K562 (cell line): ENCODE measurements around the gene FGF2. TPM values are rescaled to one million over a fixed set of nuclear protein-coding genes. Genes with fewer than 3 reads are reported as not detected.

Experiments
- ATAC-seq: fragments of 200-7000 bp; cut with Tn5 transposase; 3 replicates; pipeline ENCODE4 v1.9.1; 2020; ENCODE audit warnings: moderate library complexity
- BruUV-seq: library from RNA; stranded (reverse); fragments of 400-500 nt; replicated peaks from 2 replicates; lab custom pipeline; 2021; lab: Mats Ljungman, UMichigan
- CTCF ChIA-PET: fragments of 300-600 bp; formaldehyde crosslinking; extraction: SDS; loops from one replicate; lab custom pipeline; 2021; ENCODE audit warnings: low intra/inter-chr PET ratio; lab: Yijun Ruan, JAX
- POLR2A ChIA-PET: fragments of 300-600, 350-650 bp; sonication (Branson Sonifier 250); formaldehyde crosslinking; extraction: SDS; loops from one replicate; lab custom pipeline; 2021; ENCODE audit warnings: antibody characterized with exemption, inconsistent platforms; lab: Yijun Ruan, JAX
- DNase-seq, 4 experiments: peaks; one replicate each; pipeline versions ENCODE4 v3.0.0 to v3.0.0-alpha.2; 2011 to 2018; ENCODE audit warnings: low spot score in 3 of 4, mixed read lengths in 3 of 4; ENCODE audit errors: extremely low read depth in 1 of 4
- FAIRE-seq: peaks from 2 replicates; lab custom pipeline; 2011; peaks lifted over from hg19 to GRCh38; lab: Jason Lieb, UNC
- H2AFZ ChIP-seq: 2 replicates; pipeline ENCODE4 v1.6.0; 2011; ENCODE audit warnings: low read depth, low read length, control low read depth, inconsistent platforms
- H3K27ac ChIP-seq: fragments of 200-600 bp; 3 replicates; pipeline ENCODE4 v1.8.0; 2011; ENCODE audit warnings: low read depth, mild to moderate bottlenecking, control low read depth, inconsistent platforms, low read length, moderate library complexity, mixed read lengths; ENCODE audit errors: extremely low read depth
- H3K27me3 ChIP-seq, 2 experiments: fragments of 300-600 bp in 1 of 2; 2 replicates in 1 of 2; 3 replicates in 1 of 2; pipeline versions ENCODE4 v1.6.0 to v1.8.0; 2011; ENCODE audit warnings: inconsistent platforms in 2 of 2, low read length in 2 of 2, mild to moderate bottlenecking in 1 of 2, mixed read lengths in 1 of 2, moderate library complexity in 1 of 2; ENCODE audit not compliant: control insufficient read depth in 2 of 2, insufficient read depth in 2 of 2
- H3K36me3 ChIP-seq: fragments of 300-600 bp; 3 replicates; pipeline ENCODE4 v1.8.0; 2011; ENCODE audit warnings: mild to moderate bottlenecking, low read length, inconsistent platforms; ENCODE audit not compliant: control insufficient read depth, insufficient read depth
- H3K4me1 ChIP-seq, 2 experiments: fragments of 200-600 bp in 1 of 2; replicated peaks in 1 of 2; 2 replicates in 1 of 2; 3 replicates in 1 of 2; pipeline versions ENCODE4 v1.5.1 to v1.8.0; 2011; ENCODE audit warnings: inconsistent platforms in 2 of 2, low read length in 2 of 2, mild to moderate bottlenecking in 1 of 2, mixed read lengths in 1 of 2, moderate library complexity in 1 of 2; ENCODE audit not compliant: control insufficient read depth in 2 of 2, insufficient read depth in 2 of 2
- H3K4me2 ChIP-seq: 2 replicates; pipeline ENCODE4 v1.6.1; 2011; ENCODE audit warnings: low read length, control low read depth, inconsistent platforms, mixed read lengths; ENCODE audit not compliant: insufficient read depth
- H3K4me3 ChIP-seq: fragments of 200-600 bp; sonication (generic), shearing (Covaris generic); 2 replicates; pipeline ENCODE4 v1.5.1; 2016; ENCODE audit warnings: control low read depth, inconsistent platforms
- H3K79me2 ChIP-seq: fragments of 200-600 bp; 3 replicates; pipeline ENCODE4 v1.8.0; 2011; ENCODE audit warnings: low read length, inconsistent platforms; ENCODE audit not compliant: control insufficient read depth, insufficient read depth
- H3K9ac ChIP-seq, 2 experiments: 2 replicates each; pipeline versions ENCODE4 v1.6.0 to v1.6.1; 2011; ENCODE audit warnings: low read depth in 2 of 2, low read length in 2 of 2, control low read depth in 1 of 2, inconsistent platforms in 1 of 2, mild to moderate bottlenecking in 1 of 2, mixed read lengths in 1 of 2; ENCODE audit not compliant: insufficient read depth in 1 of 2
- H3K9me1 ChIP-seq: one replicate; pipeline ENCODE4 v1.6.0; 2011; ENCODE audit warnings: inconsistent platforms, mild to moderate bottlenecking, low read length, moderate library complexity; ENCODE audit not compliant: control insufficient read depth, insufficient read depth
- H3K9me3 ChIP-seq: replicated peaks from 2 replicates; pipeline ENCODE4 v1.5.1; 2011; ENCODE audit warnings: low read depth, low read length, inconsistent platforms; ENCODE audit not compliant: control insufficient read depth, insufficient read depth
- H4K20me1 ChIP-seq: replicated peaks from 2 replicates; pipeline ENCODE4 v1.6.1; 2011; ENCODE audit warnings: low read length, inconsistent platforms, mixed read lengths; ENCODE audit not compliant: control insufficient read depth, insufficient read depth
- EP400 ChIP-seq: fragments of 450-650 bp; IDR thresholded peaks from 2 replicates; pipeline ENCODE4 v1.6.1; 2017; ENCODE audit warnings: antibody characterized with exemption, mild to moderate bottlenecking, moderate library complexity
- ESRRA ChIP-seq: fragments of 450-650 bp; IDR thresholded peaks from 2 replicates; pipeline ENCODE4 v1.6.1; 2014; ENCODE audit warnings: low read depth, mild to moderate bottlenecking, moderate library complexity, borderline replicate concordance
- ETV5 ChIP-seq: sonication (generic); formaldehyde crosslinking; IDR thresholded peaks from 2 replicates; pipeline ENCODE4 v1.4.0; 2020; ENCODE audit warnings: low read depth, mild to moderate bottlenecking, missing genetic modification reagents
- FOSL1 ChIP-seq: fragments of 200-800 bp; sonication (Bioruptor generic); conservative IDR thresholded peaks from 2 replicates; pipeline ENCODE4 v1.6.1; 2016; ENCODE audit warnings: missing genetic modification characterization, missing compliant biosample characterization
- HMG20A ChIP-seq: fragments of 450-650 bp; formaldehyde crosslinking; conservative IDR thresholded peaks from 2 replicates; pipeline ENCODE4 v1.4.0; 2020; ENCODE audit warnings: mild to moderate bottlenecking, mixed read lengths
- KDM5B ChIP-seq: fragments of 200-600 bp; sonication (generic); IDR thresholded peaks from 2 replicates; pipeline ENCODE4 v1.6.1; 2012; ENCODE audit warnings: low read depth, mild to moderate bottlenecking, moderate library complexity, low read length, control low read depth, inconsistent platforms; ENCODE audit not compliant: insufficient replicate concordance
- KHSRP ChIP-seq: fragments of 450-650 bp; IDR thresholded peaks from 2 replicates; pipeline ENCODE4 v1.6.1; 2017
- L3MBTL2 ChIP-seq: fragments of 450-650 bp; IDR thresholded peaks from 2 replicates; pipeline ENCODE4 v1.6.1; 2016; ENCODE audit warnings: mild to moderate bottlenecking, moderate library complexity
- MCM2 ChIP-seq: fragments of 450-650 bp; IDR thresholded peaks from 2 replicates; pipeline ENCODE4 v1.6.1; 2017; ENCODE audit warnings: low read depth, mild to moderate bottlenecking
- NFIC ChIP-seq: fragments of 450-650 bp; IDR thresholded peaks from 2 replicates; pipeline ENCODE4 v1.6.1; 2017; ENCODE audit warnings: mild to moderate bottlenecking, inconsistent platforms
- NFRKB ChIP-seq: fragments of 450-650 bp; IDR thresholded peaks from 2 replicates; pipeline ENCODE4 v1.6.1; 2016; ENCODE audit warnings: low read depth
- POLR3G ChIP-seq: IDR thresholded peaks from 2 replicates; pipeline ENCODE4 v1.6.1; 2011; ENCODE audit not compliant: insufficient read length, insufficient replicate concordance; ENCODE audit errors: extremely low read depth
- PRMT5 ChIP-seq: sonication (generic); formaldehyde crosslinking; IDR thresholded peaks from 2 replicates; pipeline ENCODE4 v1.5.0; 2020; ENCODE audit warnings: missing genetic modification reagents
- SREBF2 ChIP-seq: sonication (generic); formaldehyde crosslinking; IDR thresholded peaks from 2 replicates; pipeline ENCODE4 v1.4.0; 2020; ENCODE audit warnings: mild to moderate bottlenecking, missing genetic modification reagents
- TEAD1 ChIP-seq, 2 experiments: fragments of 450-650 bp in 1 of 2; sonication (generic) in 1 of 2; formaldehyde crosslinking; IDR thresholded peaks; 2 replicates each; pipeline versions ENCODE4 v1.4.0 to v1.8.0; 2020 to 2022; ENCODE audit warnings: mild to moderate bottlenecking in 2 of 2, missing genetic modification reagents in 1 of 2
- ZFP36 ChIP-seq: fragments of 150-350 bp; IDR thresholded peaks from 2 replicates; pipeline ENCODE4 v1.6.1; 2018; ENCODE audit warnings: low read length, low read depth; ENCODE audit not compliant: partially characterized antibody
- ZKSCAN1 ChIP-seq: fragments of 150-350 bp; IDR thresholded peaks from 2 replicates; pipeline ENCODE4 v1.6.1; 2016; ENCODE audit warnings: low read depth, low read length
- ZNF217 ChIP-seq: sonication (generic); formaldehyde crosslinking; IDR thresholded peaks from 2 replicates; pipeline ENCODE4 v1.8.0; 2022; ENCODE audit warnings: mild to moderate bottlenecking, missing genetic modification reagents
- ZNF766 ChIP-seq: fragments of 200-800 bp; sonication (Bioruptor generic); conservative IDR thresholded peaks from 2 replicates; pipeline ENCODE4 v1.6.1; 2016; ENCODE audit warnings: missing genetic modification characterization, missing compliant biosample characterization
- WGBS: fragments of 100-300 bp; shearing (Covaris generic); methylation state at CpG from one replicate; pipeline ENCODE4 v1.1.6; 2016; ENCODE audit warnings: low coverage, mixed read lengths; ENCODE audit not compliant: insufficient coverage; ENCODE audit errors: missing lambda C conversion rate; 5-methylcytosine and 5-hydroxymethylcytosine counted together
- in situ Hi-C: fragments of 300-500 bp; cut with MboI; formaldehyde crosslinking; loops from 4 replicates; pipeline ENCODE4 v1.15.0; 2018; ENCODE audit warnings: inconsistent platforms, mixed read lengths
- intact Hi-C: fragments of 100-400 bp; cut with micrococcal nuclease; formaldehyde crosslinking; loops from 2 replicates; pipeline ENCODE4 v1.14.2; 2022
- polyA plus RNA-seq, 8 experiments: library from polyadenylated mRNA; depleted of rRNA in 4 of 8; stranded (reverse) in 5 of 8; unstranded in 3 of 8; fragments of >200 nt; fragmentation: Nextera tagmentation in 2 of 8; fragmentation: Illumina TruSeq in 1 of 8; extraction: Ambion mirVana in 2 of 8; extraction: Trizol in 1 of 8; gene quantifications; 2 replicates each; pipeline versions ENCODE4 v1.2.1 to v1.2.3, GENCODE V29; 2011 to 2014; ENCODE audit warnings: inconsistent platforms in 1 of 8, missing spikeins in 1 of 8
- total RNA-seq, 7 experiments: library from RNA; depleted of rRNA in 6 of 7; stranded (reverse); fragments of >200 nt in 6 of 7; fragmentation: Illumina TruSeq in 2 of 7; extraction: Trizol in 2 of 7; gene quantifications; 2 replicates each; pipeline versions ENCODE4 v1.2.1 to v1.2.3, GENCODE V29; 2011 to 2021; ENCODE audit warnings: low replicate concordance in 1 of 7
- TF ChIP-seq, protein P1 (sequence below): fragments of 450-650 bp; formaldehyde crosslinking; IDR thresholded peaks from 2 replicates; pipeline ENCODE4 v1.4.0; 2020; ENCODE audit warnings: mild to moderate bottlenecking, moderate library complexity
- TF ChIP-seq, protein P2 (sequence below): sonication (generic); formaldehyde crosslinking; IDR thresholded peaks from 2 replicates; pipeline ENCODE4 v1.8.0; 2022; ENCODE audit warnings: mild to moderate bottlenecking, missing genetic modification reagents
- TF ChIP-seq, protein P3 (sequence below): fragments of 250-450 bp; sonication (Bioruptor Pico); IDR thresholded peaks from 2 replicates; pipeline ENCODE4 v1.8.0; 2021; ENCODE audit warnings: borderline replicate concordance, mild to moderate bottlenecking, moderate library complexity; ENCODE audit not compliant: poor library complexity, severe bottlenecking

The FGF2 gene
- total and polyA plus RNA-seq, 9 of the 15 experiments (the other 6 are each of a cell fraction or from before 2014, with no cell fraction given), result 2.5 to 19.4 (median 9.2) TPM

DNA sequence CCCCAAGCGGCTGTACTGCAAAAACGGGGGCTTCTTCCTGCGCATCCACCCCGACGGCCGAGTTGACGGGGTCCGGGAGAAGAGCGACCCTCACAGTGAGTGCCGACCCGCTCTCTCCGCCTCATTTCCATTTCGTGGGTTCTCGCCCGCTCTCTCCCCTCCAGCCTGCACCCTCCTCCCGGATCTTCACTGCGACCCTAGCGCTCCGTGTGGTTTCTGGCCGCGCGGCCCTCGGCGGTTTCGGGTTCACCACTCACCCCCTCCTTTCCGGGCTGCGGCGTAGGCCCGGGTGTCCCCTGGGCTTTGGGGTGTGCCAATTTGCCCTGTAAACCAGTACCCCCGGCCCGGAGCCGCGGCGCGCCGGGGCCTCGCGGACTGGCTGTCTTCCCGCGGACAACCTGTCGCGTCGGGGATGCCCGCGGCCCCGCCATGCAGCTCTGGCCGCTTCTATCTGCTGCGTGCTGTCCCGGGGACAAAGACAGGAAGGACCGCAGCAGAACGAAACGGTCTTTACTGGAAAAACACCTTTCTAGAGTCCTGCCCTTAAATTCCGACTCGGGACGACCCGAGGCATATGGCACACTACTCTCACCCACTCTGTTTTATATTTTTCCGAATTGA is 737 bp downstream of the FGF2 start:
- TSS peak; percentile 94 for BruUV-seq
- Histone ChIP-seq H3K9me3 (no peaks in the 10 kb centered on the region), H3K4me3 (peak overlapping the region; percentile 70), H3K27me3 (no peaks in the 10 kb centered on the region), H3K36me3 (peaks cover 3% of the 10 kb centered on the region; the same call in 1 of the 3 replicates), H3K4me1 (peaks cover 8 to 16% of the 10 kb centered on the region in 2 experiments; a peak in 4 of 5 replicates), H3K79me2 (peaks cover 51% of the 10 kb centered on the region), H2AFZ (peak overlapping the region; percentile 88), H3K4me2 (peak overlapping the region; percentile 87), H3K9me1 (no peaks in the 10 kb centered on the region), H4K20me1 (no peaks in the 10 kb centered on the region), H3K9ac (peak overlapping the region; percentile 80 to 95), H3K27ac (peak overlapping the region; percentile 73)
- under 1% methylated on average over 38 of the region's 57 CpGs for WGBS
- DNase-seq (peak; percentile 62 to 77 (median 65)), ATAC-seq (peak; percentile 82), FAIRE-seq (no peak)
- intact Hi-C loops, result loop anchor here (2.0 to 5.0 kb wide), 2 partner anchors 63 to 225 kb away; no protein-coding TSS in a partner anchor
- ChIA-PET CTCF (no interaction called here), POLR2A (interaction anchor here (0.6 to 1.4 kb wide), 4 partner anchors 10 to 250 kb away, joined by 3 to 5 read pairs (median 4); no protein-coding TSS in a partner anchor)
- in situ Hi-C loops, result no loop called here
- TF ChIP-seq TEAD1 (CRISPR knock-in tag; IDR thresholded peaks at IDR 0.05) (peak in 1 of 2 experiments; percentile 63; a peak in 1 of 4 replicates), KDM5B (peak; percentile 65), MCM2 (no peak), SREBF2 (no peak), POLR3G (no peak), ZKSCAN1 (no peak), FOSL1 (tag) (no peak), L3MBTL2 (peak; percentile 72; the same call in 1 of the 2 replicates), KHSRP (no peak), EP400 (peak; percentile 42; the same call in 1 of the 2 replicates), ESRRA (peak; percentile 15), ZNF217 (no peak), NFIC (peak; percentile 47), HMG20A (CRISPR knock-in tag) (no peak), ETV5 (CRISPR knock-in tag) (peak; percentile 60; the same call in 1 of the 2 replicates), PRMT5 (no peak), ZFP36 (no peak), ZNF766 (no peak), NFRKB (peak; percentile 78; the same call in 1 of the 2 replicates)
- TF ChIP-seq, protein P1, sequence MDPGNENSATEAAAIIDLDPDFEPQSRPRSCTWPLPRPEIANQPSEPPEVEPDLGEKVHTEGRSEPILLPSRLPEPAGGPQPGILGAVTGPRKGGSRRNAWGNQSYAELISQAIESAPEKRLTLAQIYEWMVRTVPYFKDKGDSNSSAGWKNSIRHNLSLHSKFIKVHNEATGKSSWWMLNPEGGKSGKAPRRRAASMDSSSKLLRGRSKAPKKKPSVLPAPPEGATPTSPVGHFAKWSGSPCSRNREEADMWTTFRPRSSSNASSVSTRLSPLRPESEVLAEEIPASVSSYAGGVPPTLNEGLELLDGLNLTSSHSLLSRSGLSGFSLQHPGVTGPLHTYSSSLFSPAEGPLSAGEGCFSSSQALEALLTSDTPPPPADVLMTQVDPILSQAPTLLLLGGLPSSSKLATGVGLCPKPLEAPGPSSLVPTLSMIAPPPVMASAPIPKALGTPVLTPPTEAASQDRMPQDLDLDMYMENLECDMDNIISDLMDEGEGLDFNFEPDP (CRISPR knock-in tag), result no peak
- TF ChIP-seq, protein P2, sequence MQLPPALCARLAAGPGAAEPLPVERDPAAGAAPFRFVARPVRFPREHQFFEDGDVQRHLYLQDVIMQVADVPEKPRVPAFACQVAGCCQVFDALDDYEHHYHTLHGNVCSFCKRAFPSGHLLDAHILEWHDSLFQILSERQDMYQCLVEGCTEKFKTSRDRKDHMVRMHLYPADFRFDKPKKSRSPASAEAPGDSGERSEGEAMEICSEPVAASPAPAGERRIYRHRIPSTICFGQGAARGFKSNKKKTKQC (CRISPR knock-in tag), result 0 out of 2 replicates have a peak, but pooled peaks have one; percentile 48
- TF ChIP-seq, protein P3, sequence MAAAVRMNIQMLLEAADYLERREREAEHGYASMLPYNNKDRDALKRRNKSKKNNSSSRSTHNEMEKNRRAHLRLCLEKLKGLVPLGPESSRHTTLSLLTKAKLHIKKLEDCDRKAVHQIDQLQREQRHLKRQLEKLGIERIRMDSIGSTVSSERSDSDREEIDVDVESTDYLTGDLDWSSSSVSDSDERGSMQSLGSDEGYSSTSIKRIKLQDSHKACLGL (CRISPR knock-in tag), result no peak
